Parathyroid adenoma (tissue), 2 donors: ENCODE data around the gene RADX.

Source experiments
- H2AFZ ChIP-seq: fragments of 300-600 bp; sonication (generic); one replicate; pipeline ENCODE4 v1.7.0; 2017; ENCODE audit warnings: antibody characterized with exemption, mild to moderate bottlenecking
- H3K27ac ChIP-seq: fragments of 300-600 bp; sonication (generic); one replicate; pipeline ENCODE4 v1.7.0; 2017
- H3K27me3 ChIP-seq: fragments of 300-600 bp; sonication (generic); one replicate; pipeline ENCODE4 v1.7.0; 2017; ENCODE audit warnings: low read length; ENCODE audit not compliant: control insufficient read depth, insufficient read depth
- H3K36me3 ChIP-seq: fragments of 300-600 bp; sonication (generic); one replicate; pipeline ENCODE4 v1.7.0; 2017; ENCODE audit warnings: low read length; ENCODE audit not compliant: control insufficient read depth, insufficient read depth
- H3K4me1 ChIP-seq: fragments of 300-600 bp; sonication (generic); one replicate; pipeline ENCODE4 v1.7.0; 2017; ENCODE audit warnings: control low read depth
- H3K4me2 ChIP-seq: fragments of 300-600 bp; sonication (generic); one replicate; pipeline ENCODE4 v1.7.0; 2017; ENCODE audit warnings: low read length
- H3K4me3 ChIP-seq: fragments of 300-600 bp; sonication (generic); one replicate; pipeline ENCODE4 v1.7.0; 2017; ENCODE audit warnings: low read depth, low read length
- H3K79me2 ChIP-seq: fragments of 300-600 bp; sonication (generic); one replicate; pipeline ENCODE4 v1.7.0; 2017; ENCODE audit warnings: control low read depth
- H3K9ac ChIP-seq: fragments of 300-600 bp; sonication (generic); one replicate; pipeline ENCODE4 v1.7.0; 2017; ENCODE audit warnings: mild to moderate bottlenecking
- H3K9me3 ChIP-seq: fragments of 300-600 bp; sonication (generic); one replicate; pipeline ENCODE4 v1.7.0; 2017; ENCODE audit warnings: low read length; ENCODE audit not compliant: control insufficient read depth
- CTCF ChIP-seq: fragments of 300-600 bp; sonication (generic); IDR thresholded peaks from one replicate; pipeline ENCODE4 v1.7.0; 2017; ENCODE audit warnings: antibody characterized with exemption, mild to moderate bottlenecking
- donor health status: primary hyperparathyroidism.

The RADX gene

GRCh38 chrX:106698693-106699092 lies 86.9 kb downstream of the RADX start:
- H3K36me3 ChIP-seq = no peaks in the 10 kb centered on the region
- no peak overlapping the region for H2AFZ ChIP-seq
- no peak overlapping the region for H3K4me2 ChIP-seq
- H3K79me2 ChIP-seq = no peaks in the 10 kb centered on the region
- no peaks in the 10 kb centered on the region for H3K9me3 ChIP-seq
- no peak overlapping the region for H3K9ac ChIP-seq
- H3K4me3 ChIP-seq = no peak overlapping the region
- H3K27me3 ChIP-seq = no peaks in the 10 kb centered on the region
- no peak overlapping the region for H3K27ac ChIP-seq
- TF ChIP-seq CTCF = no peak
- no peaks in the 10 kb centered on the region for H3K4me1 ChIP-seq

GRCh38 chrX:106702636-106703035 lies 90.9 kb downstream of the RADX start:
- H3K9ac ChIP-seq = no peak overlapping the region
- TF ChIP-seq CTCF = no peak
- H2AFZ ChIP-seq = no peak overlapping the region
- H3K79me2 ChIP-seq = no peaks in the 10 kb centered on the region
- no peaks in the 10 kb centered on the region for H3K4me1 ChIP-seq
- H3K4me3 ChIP-seq = no peak overlapping the region
- H3K27me3 ChIP-seq = no peaks in the 10 kb centered on the region
- H3K36me3 ChIP-seq = no peaks in the 10 kb centered on the region
- H3K4me2 ChIP-seq = no peak overlapping the region
- H3K9me3 ChIP-seq = no peaks in the 10 kb centered on the region
- H3K27ac ChIP-seq = no peak overlapping the region

GRCh38 chrX:106706466-106706865 lies 94.7 kb downstream of the RADX start:
- Histone ChIP-seq H3K4me2 (no peak overlapping the region), H3K36me3 (no peaks in the 10 kb centered on the region), H3K4me3 (no peak overlapping the region), H3K27ac (no peak overlapping the region), H3K9me3 (no peaks in the 10 kb centered on the region), H2AFZ (no peak overlapping the region), H3K4me1 (no peaks in the 10 kb centered on the region), H3K9ac (no peak overlapping the region), H3K27me3 (no peaks in the 10 kb centered on the region), H3K79me2 (no peaks in the 10 kb centered on the region)
- TF ChIP-seq CTCF = no peak

- H3K27ac ChIP-seq = no peak overlapping the region
- no peak for TF ChIP-seq CTCF
- H3K4me2 ChIP-seq = no peak overlapping the region
- H3K4me3 ChIP-seq = no peak overlapping the region
- H3K4me1 ChIP-seq = no peaks in the 10 kb centered on the region
- H3K79me2 ChIP-seq = no peaks in the 10 kb centered on the region
- no peaks in the 10 kb centered on the region for H3K9me3 ChIP-seq
- no peaks in the 10 kb centered on the region for H3K27me3 ChIP-seq
- no peak overlapping the region for H3K9ac ChIP-seq
- H2AFZ ChIP-seq = no peak overlapping the region
- H3K36me3 ChIP-seq = no peaks in the 10 kb centered on the region
Measured at GRCh38 chrX:106707771-106708454, 96.1 kb downstream of the RADX start.

- no peak for TF ChIP-seq CTCF
- Histone ChIP-seq H2AFZ (no peak overlapping the region), H3K27ac (no peak overlapping the region), H3K27me3 (no peaks in the 10 kb centered on the region), H3K9me3 (no peaks in the 10 kb centered on the region), H3K36me3 (no peaks in the 10 kb centered on the region), H3K4me3 (no peak overlapping the region), H3K4me2 (no peak overlapping the region), H3K79me2 (no peaks in the 10 kb centered on the region), H3K9ac (no peak overlapping the region), H3K4me1 (no peaks in the 10 kb centered on the region)
Measured at GRCh38 chrX:106710771-106711170, 99.0 kb downstream of the RADX start.
